Ramos (cell line): ENCODE results near the gene HYKK.

Experiments used
- in situ Hi-C: fragments of 300-500 bp; cut with MboI; formaldehyde crosslinking; loops from one replicate; pipeline ENCODE4 v1.14.3; 2022; ENCODE audit warnings: low sequenced_read_pairs; ENCODE audit not compliant: unreplicated experiment

HYKK gene

GRCh38 chr15:78574944-78575343 lies 67.6 kb downstream of the HYKK start:
- in situ Hi-C loops: no loop called here
